A549 treated with CORT108297 at 1 μM for 4 hours (cell line): Measurements from ENCODE around the gene CTSE. TPM values are rescaled to one million over a fixed set of nuclear protein-coding genes. Genes with fewer than 3 reads are reported as not detected.

Source experiments
- total RNA-seq: library from RNA; stranded (reverse); fragments of 200-300 nt; extraction: Qiagen RNA extraction; gene quantifications from 5 replicates; pipeline ENCODE4 v1.2.3, GENCODE V29; 2022

CTSE gene
- not detected in 5 replicates for total RNA-seq

DNA sequence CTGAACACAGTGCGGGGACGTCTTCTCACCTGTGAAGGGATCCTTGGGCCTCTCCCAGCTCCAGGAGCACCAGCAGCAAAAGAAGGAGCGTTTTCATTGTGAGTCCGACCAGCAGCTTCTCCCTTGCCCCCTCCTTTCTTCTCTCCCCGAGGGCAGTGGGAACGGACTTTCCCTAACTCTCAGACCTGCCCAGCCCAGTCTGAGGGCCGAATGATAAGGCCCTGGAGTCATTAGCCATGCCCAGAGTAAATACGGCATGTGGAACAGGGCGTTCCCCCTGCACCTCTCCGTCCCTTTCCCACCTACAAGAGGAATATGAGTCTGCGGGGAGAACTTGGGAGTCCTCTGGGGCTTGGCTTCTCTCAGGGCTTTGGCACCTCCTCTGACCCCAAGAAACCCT lies at the start of gene CTSE:
CTSE (minus strand) TSS at position 201 of the 400 bp plus-strand sequence; CDS start at position 97, 104 bp downstream.

DNA sequence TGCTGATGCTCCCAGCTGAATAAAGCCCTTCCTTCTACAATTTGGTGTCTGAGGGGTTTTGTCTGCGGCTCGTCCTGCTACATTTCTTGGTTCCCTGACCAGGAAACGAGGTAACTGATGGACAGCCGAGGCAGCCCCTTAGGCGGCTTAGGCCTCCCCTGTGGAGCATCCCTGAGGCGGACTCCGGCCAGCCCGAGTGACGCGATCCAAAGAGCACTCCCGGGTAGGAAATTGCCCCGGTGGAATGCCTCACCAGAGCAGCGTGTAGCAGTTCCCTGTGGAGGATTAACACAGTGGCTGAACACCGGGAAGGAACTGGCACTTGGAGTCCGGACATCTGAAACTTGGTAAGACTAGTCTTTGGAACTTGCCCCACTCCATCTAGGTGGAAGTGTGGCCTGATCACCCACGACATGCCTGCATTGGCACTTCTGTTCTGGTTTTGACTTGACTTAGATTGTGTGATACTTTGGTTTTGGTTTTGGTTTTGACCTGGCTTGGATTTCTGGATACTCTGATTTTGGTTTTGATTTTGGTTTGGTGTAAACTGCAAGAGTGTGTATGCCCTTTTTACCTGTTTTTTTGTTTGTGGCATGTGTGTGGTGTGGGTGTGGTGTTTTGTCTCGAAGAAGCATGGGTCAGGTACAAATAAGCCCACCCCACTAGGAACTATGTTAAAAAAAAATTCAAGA lies 29.4 kb upstream of the CTSE start, which contains the start of gene RHEX:
RHEX (plus strand) TSS at position 255 of the 692 bp plus-strand sequence. CDS start 44,656 bp downstream, outside the sequence.

DNA sequence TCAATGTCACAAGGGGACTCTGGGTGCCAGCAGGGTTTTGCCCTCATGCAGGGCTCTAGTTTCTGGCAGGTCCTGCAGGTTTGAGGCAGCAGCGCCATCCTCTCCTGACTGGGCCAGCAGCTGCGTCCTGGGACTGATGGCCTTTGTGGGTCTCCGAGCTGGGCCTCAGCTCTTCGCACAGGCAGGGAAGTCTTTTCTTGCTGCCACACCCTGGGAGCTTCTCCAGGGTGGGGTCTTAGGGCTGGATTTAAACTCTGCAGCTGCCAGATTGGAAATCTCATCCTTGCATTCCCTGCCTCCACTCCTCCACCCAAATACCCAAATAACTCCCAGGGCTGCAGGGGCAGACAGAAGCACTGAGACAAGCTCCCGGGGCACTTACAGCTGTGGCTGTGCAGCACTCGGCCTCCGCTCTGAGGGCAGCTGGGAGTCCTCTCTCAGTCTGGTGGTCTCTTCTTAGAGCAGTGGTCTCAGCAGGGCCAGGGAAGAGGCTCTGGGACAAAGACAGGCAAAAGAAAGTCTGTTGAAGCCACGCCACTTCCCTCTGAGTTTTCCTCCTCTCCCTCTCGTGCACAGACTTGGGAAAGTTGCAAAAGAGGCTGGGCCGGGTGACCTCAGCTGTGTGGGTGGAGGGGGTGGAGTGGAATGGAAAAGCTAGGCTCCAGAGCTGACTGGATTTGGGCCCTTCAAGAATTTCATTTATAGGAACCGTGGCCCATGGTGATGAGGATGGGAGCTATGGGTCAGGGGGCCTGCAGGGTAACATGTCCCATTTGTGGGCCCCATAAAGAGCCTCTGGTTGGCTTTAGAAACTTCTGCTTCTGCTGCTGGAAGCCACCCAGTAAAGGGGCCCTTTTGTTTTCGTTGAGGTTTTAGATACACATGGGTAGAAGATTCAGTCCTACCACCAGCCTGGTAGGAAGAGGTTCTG lies 20.6 kb downstream of the CTSE start, which contains the start of gene RAB7B:
RAB7B (minus strand) TSS at position 525 of the 931 bp plus-strand sequence. CDS start 9,260 bp downstream, outside the sequence.

Other genes with a start within 250 kb of the CTSE start
- 11.6 to 13.2 TPM (median 12.1 TPM) in 5 replicates for gene RAB29, start 248.4 kb downstream of the CTSE start, total RNA-seq
- gene SLC41A1, start 210.7 kb downstream of the CTSE start, total RNA-seq: 21.5 to 25.6 TPM (median 23.4 TPM) in 5 replicates
- gene PM20D1, start 173.8 kb downstream of the CTSE start, total RNA-seq: not detected in 5 replicates
- 0.05 to 0.09 TPM (median 0.08 TPM) in 5 replicates for gene SLC26A9, start 80.4 kb downstream of the CTSE start, total RNA-seq
- gene RAB7B, start 20.5 kb downstream of the CTSE start, total RNA-seq: 1.0 to 2.8 TPM (median 1.7 TPM) in 5 replicates
- gene RHEX, start 29.3 kb upstream of the CTSE start, total RNA-seq: not detected in 5 replicates
- not detected in 5 replicates for gene AVPR1B, start 93.5 kb upstream of the CTSE start, total RNA-seq
- 9.6 to 12.9 TPM (median 11.8 TPM) in 5 replicates for gene FAM72A, start 178.9 kb upstream of the CTSE start, total RNA-seq
- gene SRGAP2, start 179.6 kb upstream of the CTSE start, total RNA-seq: 18.7 to 29.5 TPM (median 26.5 TPM) in 5 replicates